IMR-90 (cell line): Measurements from ENCODE around the gene CMTR1. TPM values are rescaled to one million over a fixed set of nuclear protein-coding genes. Genes with fewer than 3 reads are reported as not detected.

Experiments used
- ATAC-seq: fragments of 200-7000 bp; cut with Tn5 transposase; 2 replicates; pipeline ENCODE4 v1.9.1; 2020; ENCODE audit warnings: low read depth, mild to moderate bottlenecking, moderate library complexity
- BruUV-seq: library from RNA; stranded (reverse); fragments of 400-500 nt; replicated peaks from 2 replicates; lab custom pipeline; 2021; lab: Mats Ljungman, UMichigan
- CTCF ChIA-PET: fragments of 300-600 bp; formaldehyde crosslinking; extraction: SDS; loops from one replicate; lab custom pipeline; 2021; ENCODE audit warnings: antibody characterized with exemption; lab: Yijun Ruan, JAX
- POLR2A ChIA-PET: fragments of 300-600 bp; sonication (Branson Sonifier 250); formaldehyde crosslinking; loops from one replicate; lab custom pipeline; 2022; ENCODE audit warnings: antibody characterized with exemption; ENCODE audit not compliant: unreplicated experiment; lab: Charles Lee
- DNase-seq: peaks from one replicate; pipeline ENCODE4 v3.0.0; 2013
- H2AFZ ChIP-seq: replicated peaks from 2 replicates; pipeline ENCODE3; 2013; ENCODE audit warnings: low read length, mild to moderate bottlenecking; ENCODE audit not compliant: poor library complexity
- H2AK5ac ChIP-seq: 2 replicates; pipeline ENCODE4 v1.6.1; 2013; ENCODE audit warnings: low read depth, low read length, inconsistent platforms
- H2AK9ac ChIP-seq: replicated peaks from 2 replicates; pipeline ENCODE3; 2013; ENCODE audit warnings: mild to moderate bottlenecking, low read depth, low read length, moderate library complexity; ENCODE audit not compliant: poor library complexity
- H2BK120ac ChIP-seq: 2 replicates; pipeline ENCODE4 v1.6.1; 2013; ENCODE audit warnings: low read depth, low read length, inconsistent platforms
- H2BK15ac ChIP-seq: 3 replicates; pipeline ENCODE4 v1.6.1; 2013; ENCODE audit warnings: low read depth, low read length, inconsistent platforms
- H2BK20ac ChIP-seq: 2 replicates; pipeline ENCODE4 v1.6.1; 2013; ENCODE audit warnings: low read depth, mild to moderate bottlenecking, inconsistent platforms, low read length, moderate library complexity
- H2BK5ac ChIP-seq: 2 replicates; pipeline ENCODE4 v1.6.1; 2013; ENCODE audit warnings: mild to moderate bottlenecking, low read depth, low read length, inconsistent platforms; ENCODE audit not compliant: poor library complexity, severe bottlenecking
- H3K14ac ChIP-seq: replicated peaks from 2 replicates; pipeline ENCODE4 v1.6.1; 2013; ENCODE audit warnings: low read depth, low read length, inconsistent platforms
- H3K18ac ChIP-seq: 2 replicates; pipeline ENCODE4 v1.6.1; 2013; ENCODE audit warnings: low read depth, low read length, control low read depth
- H3K23ac ChIP-seq: 2 replicates; pipeline ENCODE4 v1.6.1; 2013; ENCODE audit warnings: low read depth, low read length, inconsistent platforms
- H3K27ac ChIP-seq: 2 replicates; pipeline ENCODE4 v1.5.1; 2013; ENCODE audit warnings: mild to moderate bottlenecking, control low read depth, low read length; ENCODE audit not compliant: insufficient read depth
- H3K27me3 ChIP-seq: 2 replicates; pipeline ENCODE4 v1.6.1; 2013; ENCODE audit warnings: low read length; ENCODE audit not compliant: control insufficient read depth, insufficient read depth
- H3K36me3 ChIP-seq: 2 replicates; pipeline ENCODE4 v1.6.1; 2013; ENCODE audit warnings: low read length, mixed read lengths; ENCODE audit not compliant: control insufficient read depth, insufficient read depth
- H3K4ac ChIP-seq: 2 replicates; pipeline ENCODE4 v1.6.1; 2013; ENCODE audit warnings: low read depth, low read length, inconsistent platforms
- H3K4me1 ChIP-seq: 2 replicates; pipeline ENCODE4 v1.6.1; 2013; ENCODE audit warnings: low read length, mixed read lengths; ENCODE audit not compliant: control insufficient read depth, insufficient read depth
- H3K4me2 ChIP-seq: 2 replicates; pipeline ENCODE4 v1.6.1; 2013; ENCODE audit warnings: low read depth, mild to moderate bottlenecking, control low read depth, low read length, moderate library complexity
- H3K4me3 ChIP-seq: 2 replicates; pipeline ENCODE4 v1.5.1; 2013; ENCODE audit warnings: low read depth, mild to moderate bottlenecking, control low read depth, low read length, moderate library complexity; ENCODE audit not compliant: insufficient read depth
- H3K56ac ChIP-seq: 2 replicates; pipeline ENCODE4 v1.6.1; 2013; ENCODE audit warnings: low read length, inconsistent platforms; ENCODE audit not compliant: insufficient read depth; ENCODE audit errors: extremely low read depth
- H3K79me1 ChIP-seq, 2 experiments: 2 replicates each; pipeline ENCODE4 v1.6.1; 2013; ENCODE audit warnings: low read length in 2 of 2, inconsistent platforms in 1 of 2, low read depth in 1 of 2
- H3K9ac ChIP-seq: 2 replicates; pipeline ENCODE4 v1.6.1; 2013; ENCODE audit warnings: low read depth, low read length, control low read depth
- H3K9me1 ChIP-seq: 2 replicates; pipeline ENCODE4 v1.6.1; 2013; ENCODE audit warnings: low read length, inconsistent platforms; ENCODE audit not compliant: insufficient read depth
- H3K9me3 ChIP-seq: 2 replicates; pipeline ENCODE4 v1.6.1; 2013; ENCODE audit warnings: low read length; ENCODE audit not compliant: control insufficient read depth, insufficient read depth
- H4K20me1 ChIP-seq: 2 replicates; pipeline ENCODE4 v1.6.1; 2013; ENCODE audit warnings: low read length, inconsistent platforms; ENCODE audit not compliant: insufficient read depth
- H4K5ac ChIP-seq: 2 replicates; pipeline ENCODE4 v1.6.1; 2013; ENCODE audit warnings: mild to moderate bottlenecking, low read depth, low read length, control low read depth
- H4K8ac ChIP-seq, 2 experiments: 2 replicates each; pipeline ENCODE4 v1.6.1; 2013; ENCODE audit warnings: low read depth in 2 of 2, low read length in 2 of 2, control low read depth in 1 of 2, inconsistent platforms in 1 of 2
- H4K91ac ChIP-seq: 2 replicates; pipeline ENCODE4 v1.6.1; 2013; ENCODE audit warnings: low read depth, low read length, inconsistent platforms; ENCODE audit not compliant: insufficient read depth
- BHLHE40 ChIP-seq: fragments of 150-350 bp; IDR thresholded peaks from 2 replicates; pipeline ENCODE4 v1.6.1; 2016; ENCODE audit warnings: mild to moderate bottlenecking, low read depth, low read length
- CHD1 ChIP-seq: IDR thresholded peaks from 2 replicates; pipeline ENCODE4 v1.6.1; 2012; ENCODE audit warnings: low read depth, low read length, improper control_type of control experiment
- MAZ ChIP-seq: IDR thresholded peaks from 2 replicates; pipeline ENCODE4 v1.6.1; 2012; ENCODE audit warnings: low read depth, mild to moderate bottlenecking, low read length, improper control_type of control experiment, moderate library complexity, borderline replicate concordance
- NFE2L2 ChIP-seq: fragments of 150-350 bp; IDR thresholded peaks from 2 replicates; pipeline ENCODE4 v1.6.1; 2016; ENCODE audit warnings: low read depth, mild to moderate bottlenecking, low read length
- POLR2A ChIP-seq: IDR thresholded peaks from 2 replicates; pipeline ENCODE4 v1.6.1; 2012; ENCODE audit warnings: mild to moderate bottlenecking, low read depth, low read length
- RCOR1 ChIP-seq: IDR thresholded peaks from 2 replicates; pipeline ENCODE4 v1.6.1; 2012; ENCODE audit warnings: mild to moderate bottlenecking, low read length, improper control_type of control experiment; ENCODE audit not compliant: insufficient replicate concordance
- whole genome bisulfite sequencing, 2 experiments: methylation state at CpG; one replicate each; pipeline versions ENCODE4 v1.1.5 to v1.1.7; 2013; ENCODE audit warnings: missing lambda C conversion rate in 2 of 2; ENCODE audit not compliant: insufficient read length in 1 of 2; ENCODE audit errors: extremely low coverage in 2 of 2; 5-methylcytosine and 5-hydroxymethylcytosine counted together
- dilution Hi-C: fragments of 300-500 bp; cut with HindIII; formaldehyde crosslinking; loops from one replicate; pipeline ENCODE4 v1.14.3; 2018; ENCODE audit warnings: low sequenced_read_pairs; ENCODE audit not compliant: unreplicated experiment
- in situ Hi-C: fragments of 300-500 bp; cut with MboI; formaldehyde crosslinking; loops from 3 replicates; pipeline ENCODE4 v1.14.3; 2019; ENCODE audit warnings: low sequenced_read_pairs, inconsistent platforms, mixed read lengths
- intact Hi-C: fragments of 100-400 bp; cut with micrococcal nuclease; formaldehyde crosslinking; loops from 2 replicates; pipeline ENCODE4 v1.10.0; 2022
- polyA plus RNA-seq, 3 experiments: library from polyadenylated mRNA; depleted of rRNA; stranded (reverse); fragments of >200 nt; gene quantifications; 2 replicates each; pipeline ENCODE4 v1.2.3, GENCODE V29; 2012; ENCODE audit warnings: low replicate concordance in 1 of 3
- total RNA-seq: library from RNA; depleted of rRNA; stranded (reverse); fragments of >200 nt; gene quantifications from 2 replicates; pipeline ENCODE4 v1.2.3, GENCODE V29; 2012
- TF ChIP-seq, protein P1 (sequence below): fragments of 150-350 bp; IDR thresholded peaks from 2 replicates; pipeline ENCODE4 v1.6.1; 2017; ENCODE audit warnings: mild to moderate bottlenecking, antibody characterized with exemption, low read length, low read depth
- TF ChIP-seq, protein P2 (sequence below): conservative IDR thresholded peaks from 2 replicates; pipeline ENCODE4 v1.5.1; 2012; ENCODE audit warnings: mild to moderate bottlenecking, low read depth, low read length, improper control_type of control experiment
- TF ChIP-seq, protein P3 (sequence below): fragments of 150-350 bp; IDR thresholded peaks from 2 replicates; pipeline ENCODE4 v1.6.1; 2016; ENCODE audit warnings: low read depth, mild to moderate bottlenecking, low read length, moderate library complexity, borderline replicate concordance

CMTR1 gene
- total and polyA plus RNA-seq, 2 of the 4 experiments (the other 2 are of a cell fraction): 22.6 to 30.1 TPM

DNA sequence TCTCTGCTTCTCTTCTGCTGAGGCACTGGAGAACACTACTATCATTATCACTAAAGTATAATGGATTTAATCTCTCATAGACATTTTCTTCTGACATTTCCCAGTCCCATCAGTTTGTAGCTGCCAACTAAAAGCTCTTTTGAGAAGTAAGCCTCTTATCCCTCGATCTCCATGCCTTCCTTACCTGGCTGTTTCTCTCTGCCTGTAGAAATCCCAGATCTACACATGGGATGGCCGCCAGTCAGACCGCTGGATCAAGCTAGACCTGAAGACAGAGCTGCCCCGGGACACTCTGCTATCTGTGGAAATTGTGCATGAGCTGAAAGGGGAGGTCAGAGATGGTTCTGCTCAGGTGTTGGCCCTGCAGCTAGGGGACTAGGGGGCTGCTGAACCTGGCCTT, 41.3 kb downstream of the CMTR1 start:
- TF ChIP-seq RCOR1: no peak
- TF ChIP-seq, protein P1, sequence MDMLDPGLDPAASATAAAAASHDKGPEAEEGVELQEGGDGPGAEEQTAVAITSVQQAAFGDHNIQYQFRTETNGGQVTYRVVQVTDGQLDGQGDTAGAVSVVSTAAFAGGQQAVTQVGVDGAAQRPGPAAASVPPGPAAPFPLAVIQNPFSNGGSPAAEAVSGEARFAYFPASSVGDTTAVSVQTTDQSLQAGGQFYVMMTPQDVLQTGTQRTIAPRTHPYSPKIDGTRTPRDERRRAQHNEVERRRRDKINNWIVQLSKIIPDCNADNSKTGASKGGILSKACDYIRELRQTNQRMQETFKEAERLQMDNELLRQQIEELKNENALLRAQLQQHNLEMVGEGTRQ: no peak
- no peak for TF ChIP-seq CHD1
- TF ChIP-seq POLR2A: no peak
- TF ChIP-seq, protein P2, sequence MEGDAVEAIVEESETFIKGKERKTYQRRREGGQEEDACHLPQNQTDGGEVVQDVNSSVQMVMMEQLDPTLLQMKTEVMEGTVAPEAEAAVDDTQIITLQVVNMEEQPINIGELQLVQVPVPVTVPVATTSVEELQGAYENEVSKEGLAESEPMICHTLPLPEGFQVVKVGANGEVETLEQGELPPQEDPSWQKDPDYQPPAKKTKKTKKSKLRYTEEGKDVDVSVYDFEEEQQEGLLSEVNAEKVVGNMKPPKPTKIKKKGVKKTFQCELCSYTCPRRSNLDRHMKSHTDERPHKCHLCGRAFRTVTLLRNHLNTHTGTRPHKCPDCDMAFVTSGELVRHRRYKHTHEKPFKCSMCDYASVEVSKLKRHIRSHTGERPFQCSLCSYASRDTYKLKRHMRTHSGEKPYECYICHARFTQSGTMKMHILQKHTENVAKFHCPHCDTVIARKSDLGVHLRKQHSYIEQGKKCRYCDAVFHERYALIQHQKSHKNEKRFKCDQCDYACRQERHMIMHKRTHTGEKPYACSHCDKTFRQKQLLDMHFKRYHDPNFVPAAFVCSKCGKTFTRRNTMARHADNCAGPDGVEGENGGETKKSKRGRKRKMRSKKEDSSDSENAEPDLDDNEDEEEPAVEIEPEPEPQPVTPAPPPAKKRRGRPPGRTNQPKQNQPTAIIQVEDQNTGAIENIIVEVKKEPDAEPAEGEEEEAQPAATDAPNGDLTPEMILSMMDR: no peak
- no peak for TF ChIP-seq NFE2L2
- TF ChIP-seq MAZ: no peak
- TF ChIP-seq, protein P3, sequence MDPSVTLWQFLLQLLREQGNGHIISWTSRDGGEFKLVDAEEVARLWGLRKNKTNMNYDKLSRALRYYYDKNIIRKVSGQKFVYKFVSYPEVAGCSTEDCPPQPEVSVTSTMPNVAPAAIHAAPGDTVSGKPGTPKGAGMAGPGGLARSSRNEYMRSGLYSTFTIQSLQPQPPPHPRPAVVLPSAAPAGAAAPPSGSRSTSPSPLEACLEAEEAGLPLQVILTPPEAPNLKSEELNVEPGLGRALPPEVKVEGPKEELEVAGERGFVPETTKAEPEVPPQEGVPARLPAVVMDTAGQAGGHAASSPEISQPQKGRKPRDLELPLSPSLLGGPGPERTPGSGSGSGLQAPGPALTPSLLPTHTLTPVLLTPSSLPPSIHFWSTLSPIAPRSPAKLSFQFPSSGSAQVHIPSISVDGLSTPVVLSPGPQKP: no peak
- TF ChIP-seq BHLHE40: no peak
- 0 out of 2 replicates have a peak, but pooled peaks cover 2% of the 10 kb centered on the region for H3K9me1 ChIP-seq
- ChIA-PET CTCF (interaction anchor here (1.5 kb wide), 1 partner anchor 91 kb away, joined by 3 read pairs; no protein-coding TSS in a partner anchor), POLR2A (no interaction called here)
- H4K8ac ChIP-seq: no peak overlapping the region
- no peak overlapping the region for H2BK15ac ChIP-seq
- no peak overlapping the region for H2AFZ ChIP-seq
- H3K56ac ChIP-seq: no peak overlapping the region
- no peak overlapping the region for H2AK9ac ChIP-seq
- H3K27me3 ChIP-seq: no peaks in the 10 kb centered on the region
- ATAC-seq (no peak), DNase-seq (no peak)
- no peak overlapping the region for H3K4me2 ChIP-seq
- no peaks in the 10 kb centered on the region; the same call in none of the 2 replicates for H4K20me1 ChIP-seq
- H3K23ac ChIP-seq: no peak overlapping the region
- no CpG with 5 or more reads among the region's 4 CpGs for WGBS, 2 experiments
- H3K9ac ChIP-seq: no peak overlapping the region
- no peak overlapping the region for H3K18ac ChIP-seq
- H3K4me1 ChIP-seq: no peaks in the 10 kb centered on the region
- in situ Hi-C loops (no loop called here), intact Hi-C loops (no loop called here), dilution Hi-C loops (no loop called here)
- no peak overlapping the region for H3K27ac ChIP-seq
- no peak overlapping the region for H4K5ac ChIP-seq
- H3K79me1 ChIP-seq: no peaks in the 10 kb centered on the region; a peak in 1 of 4 replicates
- BruUV-seq: no TSS peak
- no peak overlapping the region for H2BK120ac ChIP-seq
- H2AK5ac ChIP-seq: no peak overlapping the region
- H3K9me3 ChIP-seq: no peaks in the 10 kb centered on the region
- H2BK20ac ChIP-seq: no peak overlapping the region
- H3K4ac ChIP-seq: no peak overlapping the region
- H4K91ac ChIP-seq: no peak overlapping the region
- H2BK5ac ChIP-seq: no peak overlapping the region
- H3K14ac ChIP-seq: no peak overlapping the region
- H3K36me3 ChIP-seq: peaks cover 58% of the 10 kb centered on the region
- H3K4me3 ChIP-seq: no peak overlapping the region
